ENCODE measurements around the gene MR1.

Gene MR1

DNA sequence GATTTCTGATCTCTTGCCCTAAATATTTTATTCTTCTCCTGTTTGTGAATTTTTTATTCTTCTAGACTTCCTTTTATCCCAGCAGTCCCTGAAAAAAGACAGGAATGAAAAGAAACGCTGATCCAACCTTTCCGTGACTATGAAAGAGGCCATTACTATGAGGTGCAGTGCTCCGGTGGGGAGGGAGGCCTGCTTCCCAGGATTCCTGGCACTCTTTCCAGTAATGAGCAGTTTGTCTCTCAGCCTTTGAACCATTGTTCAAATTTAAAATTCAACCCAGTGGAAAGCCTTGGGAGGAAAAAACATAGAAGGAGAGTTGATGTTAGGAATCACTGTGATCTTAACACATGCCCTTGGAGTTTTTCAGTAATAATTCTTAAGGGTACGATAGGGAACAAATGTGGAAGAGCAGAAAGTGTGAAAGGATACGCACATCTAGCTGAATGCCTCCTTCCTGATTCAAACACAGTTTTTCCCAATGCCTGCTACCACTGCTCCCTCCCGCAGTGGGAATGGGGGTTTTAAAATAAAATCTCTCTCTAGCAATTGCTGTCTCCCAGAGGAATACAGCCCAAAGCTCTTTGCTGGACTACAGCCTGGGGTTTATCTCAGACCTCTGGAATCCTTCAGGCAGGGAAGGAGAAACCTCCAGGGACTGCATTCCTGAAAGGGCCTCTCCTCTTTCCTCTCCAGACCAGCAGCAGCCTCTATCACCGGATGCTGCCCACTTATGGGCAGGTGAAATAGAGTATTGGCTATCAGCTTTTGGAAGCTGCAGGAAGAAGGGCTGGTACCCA lies 60.8 kb downstream of the MR1 start:
- no peak for DNase-seq

DNA sequence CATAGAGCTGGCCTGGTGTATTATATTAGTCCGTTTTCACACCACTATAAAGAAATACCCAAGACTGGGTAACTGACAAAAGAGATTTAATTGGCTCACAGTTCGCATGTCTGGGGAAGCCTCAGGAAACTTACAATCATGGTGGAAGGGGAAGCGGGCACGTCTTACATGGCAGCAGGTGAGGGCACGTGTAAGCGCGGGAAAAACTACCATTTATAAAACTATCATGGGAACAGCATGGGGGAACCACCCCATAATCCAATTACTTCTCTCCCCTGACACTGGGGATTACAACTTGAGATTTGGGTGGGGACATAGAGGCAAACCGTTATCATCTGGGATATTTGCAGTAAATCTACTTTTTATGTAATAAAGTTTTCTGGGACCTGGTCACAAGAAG lies 61.5 kb downstream of the MR1 start:
- DNase-seq = no peak

DNA sequence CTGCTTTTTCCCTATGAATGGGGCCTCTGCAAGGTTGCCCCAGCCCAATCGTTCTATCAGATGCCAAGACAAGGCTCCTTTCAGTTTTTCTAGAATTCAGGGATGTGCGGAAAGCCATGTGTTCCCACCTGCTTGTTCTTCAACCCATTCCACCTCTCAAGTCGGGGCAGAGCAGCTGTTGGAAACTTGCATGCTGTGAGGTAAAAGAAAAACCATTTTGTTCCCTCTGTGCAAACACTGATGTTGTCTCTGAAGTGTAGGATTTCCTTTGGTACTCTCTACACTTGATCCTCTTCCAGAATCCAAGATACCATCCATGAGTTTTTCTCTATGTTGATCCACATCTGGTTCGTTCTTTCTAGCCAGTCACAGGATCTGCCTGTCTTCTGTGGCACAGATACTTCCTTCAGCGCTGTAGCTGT lies 62.0 kb downstream of the MR1 start:
- no peak for DNase-seq

DNA sequence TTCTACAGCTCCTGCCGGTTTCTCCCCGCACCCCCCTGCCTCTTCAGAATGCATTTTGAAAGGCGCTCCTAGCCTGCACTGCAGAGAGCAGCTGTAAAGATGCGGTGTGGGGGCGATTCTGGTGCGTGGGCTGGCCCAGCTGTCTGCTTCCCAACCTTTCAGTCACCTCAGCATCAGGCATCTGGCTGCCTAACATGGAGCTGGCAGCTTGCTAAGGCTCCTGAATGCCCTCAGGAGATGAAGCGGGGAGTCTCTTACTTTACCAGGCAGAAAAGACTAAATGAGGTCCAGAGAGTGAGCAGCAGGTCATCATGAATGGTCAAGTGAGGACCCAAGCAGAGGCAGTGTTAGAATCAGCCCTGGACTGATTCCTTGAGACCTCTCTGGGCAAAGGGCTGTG lies 63.5 kb downstream of the MR1 start:
- no peak for DNase-seq

DNA sequence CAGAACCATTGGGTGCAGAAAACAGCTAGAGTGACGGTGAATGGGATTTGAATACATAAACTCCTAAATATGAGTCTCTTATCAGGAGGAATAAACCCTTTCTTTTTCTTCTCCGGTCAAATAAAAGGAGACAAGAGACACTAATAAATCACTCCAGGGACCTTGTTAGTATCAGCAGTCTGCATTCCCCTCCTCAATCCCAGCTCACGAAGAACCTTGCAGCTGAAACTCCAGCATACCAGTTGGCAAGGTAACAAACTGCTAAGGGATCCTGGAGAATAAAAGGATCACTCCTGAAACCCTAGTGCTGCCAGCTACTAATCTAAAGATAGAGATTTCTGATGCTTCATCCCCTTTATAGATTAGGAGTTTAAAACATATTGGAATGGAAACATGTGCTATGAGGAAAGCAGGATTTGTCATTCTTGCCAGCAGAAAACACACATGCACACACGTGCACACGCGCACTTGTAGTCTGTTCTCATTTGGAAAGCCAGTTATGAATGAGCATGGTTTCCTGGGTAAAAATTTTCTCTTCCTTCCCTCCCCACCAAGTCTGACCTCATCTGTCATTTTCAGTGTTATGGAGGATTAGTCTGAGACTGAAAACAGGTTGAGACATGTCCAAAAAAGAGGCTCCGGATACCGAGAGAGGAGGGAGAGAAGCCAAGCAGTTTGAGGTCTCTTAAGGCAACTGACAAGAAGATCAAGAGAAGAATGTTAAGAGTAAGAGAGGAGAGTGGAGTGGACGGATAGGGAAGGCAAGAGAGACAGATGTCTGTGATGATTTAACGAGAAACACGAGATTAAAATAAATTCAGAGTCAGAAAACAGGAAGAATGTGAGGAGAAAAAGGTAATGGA lies 65.6 kb downstream of the MR1 start:
- DNase-seq = no peak

DNA sequence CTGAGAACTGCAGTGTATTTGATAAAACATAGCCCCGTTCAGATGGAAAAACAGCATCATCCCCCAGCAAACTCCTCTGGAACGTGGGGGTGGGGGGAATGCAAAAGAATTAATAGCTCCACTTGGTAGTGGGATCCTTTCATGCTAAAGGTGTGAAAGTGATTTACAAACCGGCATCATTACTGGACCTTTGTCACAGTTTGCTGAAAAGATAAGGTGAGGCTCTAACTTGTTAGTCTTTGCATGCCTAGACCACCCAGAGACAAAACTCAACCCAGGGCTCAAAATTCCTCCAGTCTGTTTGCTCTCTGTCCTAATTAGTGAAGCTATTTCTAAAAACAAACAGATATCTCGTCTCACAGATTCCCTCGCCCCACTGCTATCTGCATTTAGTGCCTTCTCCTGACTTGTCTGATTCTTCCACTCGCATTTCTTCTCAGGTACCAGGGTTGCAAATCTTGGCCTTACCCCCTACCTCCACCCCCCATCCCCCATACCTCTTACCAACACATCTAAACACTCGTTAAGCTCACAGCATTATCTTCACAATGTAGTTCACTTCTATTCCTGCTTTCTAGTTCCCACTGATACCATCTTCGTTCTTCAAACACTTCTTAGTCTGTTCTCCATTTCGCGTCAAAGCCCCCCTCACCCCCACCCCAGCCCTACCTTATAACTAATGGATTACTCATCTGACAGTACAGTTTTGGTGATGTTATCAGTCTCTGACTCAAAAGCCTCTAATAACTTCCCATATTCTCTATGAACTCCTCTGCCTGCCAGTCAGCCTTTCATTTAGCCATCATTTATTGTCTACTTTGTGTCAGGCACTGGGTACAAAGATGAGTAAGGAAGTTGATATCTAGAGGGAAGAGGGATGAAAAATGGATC lies 66.5 kb downstream of the MR1 start:
- no peak for DNase-seq

DNA sequence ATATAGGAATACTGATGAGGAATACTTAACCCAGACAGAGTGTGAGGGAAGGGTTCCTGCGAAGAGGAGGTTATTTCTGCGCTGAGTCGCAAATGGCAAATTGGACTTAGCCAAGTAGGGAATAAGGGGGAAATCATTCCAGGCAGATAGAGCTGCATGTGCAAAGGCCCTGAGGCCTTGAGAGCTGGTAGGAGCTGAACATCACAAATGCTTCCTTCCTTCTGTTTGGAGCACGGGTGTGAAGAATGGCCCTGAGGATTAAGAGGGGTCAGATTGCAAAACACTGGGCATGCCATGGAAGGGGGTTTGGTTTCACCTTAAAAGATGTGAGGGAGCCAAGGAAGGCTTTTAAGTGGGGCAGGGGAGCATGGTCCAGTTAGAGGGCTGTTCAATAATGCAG lies 67.2 kb downstream of the MR1 start:
- no peak for DNase-seq

DNA sequence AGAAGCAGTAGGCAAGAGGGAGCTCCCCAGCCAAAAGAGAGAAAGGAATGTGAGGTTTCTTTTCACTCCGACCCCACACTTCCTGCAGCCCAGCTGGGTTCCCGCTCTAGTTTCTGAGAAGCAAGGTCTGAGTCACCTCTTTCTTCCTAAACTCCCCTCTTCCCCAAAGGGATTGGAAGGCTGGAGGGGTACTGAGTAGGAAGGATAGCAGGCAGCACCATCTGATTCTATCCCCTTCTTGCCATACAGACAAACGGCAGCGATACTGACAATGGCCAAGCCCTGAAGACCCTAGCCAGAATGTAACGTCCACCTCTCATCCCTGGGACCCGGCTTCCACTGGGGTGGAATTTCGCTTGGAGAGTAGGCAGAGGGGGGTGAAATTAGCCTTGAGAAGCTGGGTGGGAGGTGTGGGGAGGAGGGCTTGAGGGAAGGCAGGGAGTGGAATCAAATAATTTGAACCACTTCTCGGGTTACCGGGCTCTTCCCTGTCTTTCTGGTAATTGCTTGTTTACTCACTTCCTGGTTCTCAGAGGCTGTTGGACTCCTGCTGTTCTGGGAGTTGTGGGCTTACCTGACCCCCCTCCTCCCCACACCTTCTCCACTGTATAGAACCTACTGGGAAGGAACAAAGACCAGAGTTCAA lies 67.9 kb downstream of the MR1 start:
- DNase-seq = no peak

DNA sequence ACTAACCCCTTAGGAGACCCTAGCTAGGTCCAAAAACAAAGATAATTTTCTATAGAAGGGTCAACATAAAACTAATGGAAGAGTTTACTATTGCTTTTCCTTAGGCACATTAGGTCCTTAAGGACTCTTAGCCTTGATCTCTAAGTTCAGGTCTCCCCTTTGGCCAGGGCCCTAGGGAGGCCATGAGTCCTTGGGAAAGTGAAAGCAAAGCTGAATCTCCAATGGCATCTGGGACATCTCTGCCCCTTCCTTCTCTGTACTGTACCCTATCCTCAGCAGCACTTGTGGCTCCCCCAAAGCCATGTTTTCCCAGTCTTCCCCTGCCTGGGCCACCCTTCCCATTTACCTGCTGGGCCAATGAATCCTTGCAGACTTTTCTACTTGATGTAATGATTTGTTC lies 69.1 kb downstream of the MR1 start:
- no peak for DNase-seq

DNA sequence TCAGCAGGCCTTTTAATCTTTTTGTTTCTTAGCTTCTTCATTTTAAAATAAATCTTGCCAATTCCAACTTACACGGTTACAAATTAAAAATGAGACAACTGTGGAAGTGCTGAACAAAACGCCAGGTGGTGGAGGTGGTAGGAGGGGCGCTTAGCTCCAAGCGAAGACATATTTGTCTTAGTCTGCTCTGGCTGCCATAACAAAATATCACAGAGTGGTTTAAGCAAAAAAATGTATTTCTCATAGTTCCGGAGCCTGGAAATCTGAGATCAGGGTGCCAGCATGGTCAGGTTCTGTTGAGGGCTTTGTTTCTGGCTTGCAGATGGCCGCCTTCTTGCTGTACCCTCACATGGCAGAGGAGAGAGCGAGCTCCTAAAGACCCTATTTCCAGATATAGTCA lies 69.6 kb downstream of the MR1 start:
- DNase-seq = no peak

DNA sequence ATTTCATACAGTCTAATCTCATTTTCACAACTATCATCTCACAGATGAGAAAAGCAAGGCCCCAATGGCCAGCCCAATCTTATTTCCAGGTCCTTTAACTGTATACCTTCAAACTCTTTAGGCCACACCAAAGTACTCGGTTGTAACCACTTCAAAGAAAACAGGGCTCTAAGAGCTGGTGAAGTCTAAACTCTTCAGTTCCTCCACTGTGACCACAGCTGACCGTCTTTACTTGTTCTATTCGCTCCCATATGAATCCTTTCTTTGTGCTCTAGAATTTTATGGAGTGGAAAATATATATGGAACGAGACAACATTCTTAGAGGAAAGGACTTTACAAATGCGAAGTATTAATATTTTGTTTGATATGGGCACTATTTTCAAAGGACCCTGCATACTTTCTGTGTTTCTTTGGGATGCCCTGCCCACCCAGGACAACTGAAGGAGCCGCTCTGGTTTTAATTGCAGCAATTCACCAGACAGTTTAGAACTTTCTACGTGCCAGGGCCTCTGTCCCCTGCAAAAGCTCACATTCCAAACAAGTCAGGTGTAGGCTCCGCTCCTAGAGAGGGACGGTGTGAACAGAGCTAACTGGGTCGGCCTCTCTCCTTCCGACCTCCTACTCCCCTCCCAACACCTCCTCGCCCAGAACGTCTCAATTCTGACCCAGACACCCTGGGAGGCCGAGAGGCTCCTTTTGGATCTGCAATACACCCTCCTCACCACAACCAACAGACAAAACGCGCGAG lies 70.4 kb downstream of the MR1 start:
- no peak for DNase-seq

DNA sequence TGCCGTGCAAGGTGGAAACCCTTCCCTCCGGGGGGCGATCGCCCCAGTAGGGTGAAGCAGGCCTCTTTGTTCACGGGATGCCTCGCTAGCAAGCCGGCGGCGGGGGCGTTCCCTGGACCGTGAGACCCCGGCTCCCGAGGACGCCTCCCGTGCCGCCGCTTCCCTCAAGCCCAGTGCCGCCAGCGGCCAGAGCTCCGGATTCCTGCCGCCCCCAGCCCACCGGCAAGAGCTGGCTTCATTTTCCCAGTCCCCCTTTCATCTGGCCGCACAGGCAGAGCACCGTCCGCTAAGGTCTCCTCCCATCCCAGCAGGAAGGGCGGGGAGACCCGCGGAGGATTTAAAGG lies 71.0 kb downstream of the MR1 start:
- no peak for DNase-seq

DNA sequence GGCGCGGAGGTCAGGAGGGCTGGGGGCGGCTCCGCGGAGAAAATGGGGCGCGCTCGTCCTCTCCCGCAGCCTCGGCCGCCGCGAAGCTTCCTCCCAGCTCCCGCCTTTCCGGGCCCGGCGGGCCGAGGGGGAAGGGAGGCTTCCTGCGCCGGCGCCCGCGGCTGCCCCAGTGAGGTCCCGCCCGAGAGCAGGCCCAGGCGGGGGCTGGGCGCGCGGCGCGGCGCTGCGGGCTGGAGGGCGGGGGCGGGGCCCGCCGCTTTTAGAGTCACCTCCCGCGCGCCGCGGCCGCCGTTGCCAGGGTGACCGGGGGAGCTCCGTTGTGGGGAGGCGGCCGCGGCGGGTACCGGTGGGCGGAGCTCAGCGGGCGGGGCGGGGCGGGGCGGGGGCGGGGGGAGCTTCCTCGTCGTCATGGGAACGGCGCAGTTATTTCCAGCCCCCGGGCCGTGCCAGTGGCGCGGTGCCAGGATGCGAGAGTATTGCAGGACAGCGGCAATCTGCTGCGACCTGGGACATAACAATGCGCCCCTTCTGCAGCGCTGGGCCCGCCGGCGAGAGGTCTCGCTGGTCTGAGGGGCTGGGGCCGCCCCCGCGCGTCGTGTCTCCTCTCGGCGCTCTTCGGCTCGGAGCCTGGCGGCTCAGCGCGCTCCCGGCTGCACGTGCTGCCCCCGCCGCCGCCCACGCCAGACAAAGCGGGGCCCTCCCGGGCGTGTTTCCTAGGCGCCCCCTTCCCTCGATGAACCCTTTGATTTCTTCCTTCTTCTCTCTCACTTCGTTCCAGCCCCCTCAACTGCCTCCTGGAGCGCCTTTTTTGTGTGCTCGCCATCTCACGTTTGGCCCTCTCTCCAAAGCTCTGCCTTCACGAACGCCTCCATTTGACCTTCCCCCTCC lies 71.6 kb downstream of the MR1 start:
- DNase-seq = peak; percentile 81

DNA sequence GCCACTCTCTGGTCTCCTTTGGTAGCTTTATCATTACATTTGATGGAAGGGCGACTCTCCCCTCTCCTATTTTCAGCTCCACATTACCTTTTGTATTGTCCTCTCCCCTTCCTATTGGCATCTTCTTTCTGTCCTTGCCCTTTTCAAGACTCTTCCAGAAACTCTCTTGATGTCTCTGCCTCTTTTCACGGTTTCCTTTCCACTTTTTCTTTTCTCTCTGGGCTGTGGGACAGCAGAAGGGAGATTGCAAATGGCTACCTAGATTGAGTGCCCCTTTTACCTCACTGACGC lies 72.2 kb downstream of the MR1 start:
- DNase-seq = no peak

DNA sequence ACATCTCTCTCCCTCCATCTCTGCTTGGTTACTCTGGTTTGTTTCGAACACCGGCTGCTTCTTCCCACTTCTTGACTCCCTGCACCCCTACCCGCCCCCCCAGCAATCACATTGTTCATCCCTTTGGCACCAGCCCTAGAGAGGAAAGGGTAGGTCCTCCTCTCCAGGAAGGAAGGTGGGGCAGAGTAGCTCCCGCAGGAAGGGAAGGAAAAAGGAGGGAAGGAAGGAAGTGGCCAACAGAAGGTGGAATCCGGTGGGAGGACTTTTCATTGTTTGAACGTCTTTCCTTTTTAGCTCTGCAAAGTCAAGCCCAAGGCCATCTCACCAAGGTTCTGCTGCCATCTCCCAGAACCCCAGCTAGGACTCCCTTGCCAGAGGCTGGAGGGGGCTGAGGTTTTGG lies 72.7 kb downstream of the MR1 start:
- no peak for DNase-seq

DNA sequence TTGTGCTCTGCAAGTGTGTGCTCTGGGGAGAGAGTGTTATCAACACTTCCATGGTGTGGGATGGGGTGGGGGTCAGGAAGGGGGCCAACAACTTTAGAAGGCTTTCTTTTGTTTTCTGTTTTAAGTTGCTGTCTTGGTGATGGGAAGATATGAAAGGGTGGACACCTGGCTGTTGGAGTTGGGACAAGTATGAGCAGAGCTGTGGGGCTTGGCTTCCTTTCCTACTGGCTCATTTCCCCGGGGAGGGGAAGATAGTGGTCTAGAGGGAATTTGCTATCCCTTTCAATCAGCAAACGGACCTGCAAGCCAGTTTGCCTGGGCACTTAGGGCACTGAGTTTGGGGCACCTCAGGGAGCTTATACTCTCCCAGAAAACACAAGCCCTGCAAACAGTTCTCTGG lies 73.9 kb downstream of the MR1 start:
- DNase-seq = no peak

DNA sequence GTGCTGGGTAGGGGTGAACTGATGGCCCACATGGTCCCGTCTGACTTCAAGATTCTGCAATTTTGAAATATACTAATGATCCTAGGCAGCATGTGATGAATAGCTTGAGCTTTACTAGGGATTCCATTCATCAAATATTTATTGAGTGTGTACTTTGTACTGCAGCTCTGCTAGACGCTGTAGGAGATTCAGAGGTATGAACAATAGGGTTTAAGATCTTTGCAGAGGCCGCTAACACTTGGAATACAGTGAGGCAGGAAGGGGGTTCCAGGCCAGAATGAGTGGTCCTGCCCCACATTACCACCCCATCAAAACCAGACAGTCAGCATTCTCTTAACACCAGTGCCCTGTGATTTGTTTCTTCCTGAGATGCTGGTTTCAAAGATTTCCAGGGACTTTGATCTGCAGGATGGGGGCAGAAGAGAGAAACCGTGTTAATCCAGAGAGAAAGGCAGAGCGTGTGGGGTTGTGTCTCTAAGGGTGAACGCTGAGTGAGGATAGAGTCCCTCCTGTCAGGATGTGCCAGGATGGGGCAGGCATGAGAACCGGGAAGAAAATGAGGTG lies 74.6 kb downstream of the MR1 start:
- DNase-seq = no peak

DNA sequence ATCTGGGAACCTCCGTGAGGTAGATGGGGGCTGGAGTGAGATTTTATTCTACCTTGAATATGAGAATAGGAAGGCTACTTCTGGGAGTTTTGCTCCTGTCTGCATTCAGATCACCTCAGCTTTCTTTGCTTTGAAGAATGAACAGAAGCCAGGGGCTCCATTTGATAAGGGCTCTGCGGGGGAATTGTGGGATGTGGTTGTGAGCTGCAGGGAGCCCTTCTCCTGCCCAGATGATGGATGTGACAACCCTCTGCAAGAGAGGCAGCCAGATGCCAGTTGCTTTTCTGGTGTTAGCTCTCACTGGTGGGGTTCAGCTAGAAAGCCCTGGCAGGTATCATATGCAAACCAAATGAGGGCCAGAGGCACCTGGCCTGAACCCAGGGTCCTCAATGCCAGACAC lies 76.2 kb downstream of the MR1 start:
- DNase-seq = no peak
